WTC11 (cell line): ENCODE data around the gene PRRC2A. TPM values are rescaled to one million over a fixed set of nuclear protein-coding genes. Genes with fewer than 3 reads are reported as not detected.

Source experiments
- ATAC-seq: fragments of 200-7000 bp; cut with Tn5 transposase; 2 replicates; pipeline ENCODE4 v1.10.0; 2021; ENCODE audit warnings: mild to moderate bottlenecking, moderate library complexity
- CTCF ChIA-PET: fragments of 300-600 bp; sonication (Branson Sonifier 250); formaldehyde crosslinking; loops from one replicate; lab custom pipeline; 2021; ENCODE audit warnings: antibody characterized with exemption; lab: Charles Lee
- POLR2A ChIA-PET: fragments of 350-600 bp; sonication (Branson Sonifier 250); formaldehyde crosslinking; loops from one replicate; lab custom pipeline; 2021; ENCODE audit warnings: antibody characterized with exemption; lab: Charles Lee
- DNase-seq: peaks from one replicate; pipeline ENCODE4 v3.0.0; 2021; ENCODE audit warnings: low spot score
- H3K27ac Mint-ChIP-seq: 2 replicates; pipeline ENCODE4 v1.8.0; 2021; ENCODE audit warnings: mixed read lengths
- H3K27me3 Mint-ChIP-seq: 2 replicates; pipeline ENCODE4 v1.8.0; 2021; ENCODE audit warnings: low read depth, mild to moderate bottlenecking, moderate library complexity, mixed read lengths
- H3K36me3 Mint-ChIP-seq: 2 replicates; pipeline ENCODE4 v1.8.0; 2021; ENCODE audit warnings: mixed read lengths
- H3K4me1 Mint-ChIP-seq: 2 replicates; pipeline ENCODE4 v1.8.0; 2022; ENCODE audit warnings: mixed read lengths
- H3K4me3 Mint-ChIP-seq: 2 replicates; pipeline ENCODE4 v1.8.0; 2021; ENCODE audit warnings: mild to moderate bottlenecking, moderate library complexity, mixed read lengths
- H3K9me3 Mint-ChIP-seq: 2 replicates; pipeline ENCODE4 v1.8.0; 2021; ENCODE audit warnings: mixed read lengths
- E2F4 ChIP-seq: sonication (generic); formaldehyde crosslinking; IDR thresholded peaks from 2 replicates; pipeline ENCODE4 v1.8.1; 2022; ENCODE audit warnings: low read depth, mild to moderate bottlenecking, moderate library complexity, missing genetic modification reagents, borderline replicate concordance
- ETV6 ChIP-seq: sonication (generic); formaldehyde crosslinking; IDR thresholded peaks from 2 replicates; pipeline ENCODE4 v1.8.1; 2022; ENCODE audit warnings: mild to moderate bottlenecking, missing genetic modification reagents
- FOXK1 ChIP-seq: sonication (generic); formaldehyde crosslinking; IDR thresholded peaks from 2 replicates; pipeline ENCODE4 v1.8.0; 2022; ENCODE audit warnings: mild to moderate bottlenecking, moderate library complexity, missing genetic modification reagents
- GRHL2 ChIP-seq: fragments of 250-450 bp; sonication (Bioruptor Pico); IDR thresholded peaks from 2 replicates; pipeline ENCODE4 v1.8.0; 2022; ENCODE audit warnings: mild to moderate bottlenecking, moderate library complexity; ENCODE audit not compliant: insufficient replicate concordance, severe bottlenecking
- GTF2I ChIP-seq: fragments of 250-450 bp; sonication (Bioruptor Pico); conservative IDR thresholded peaks from 2 replicates; pipeline ENCODE4 v1.4.0; 2021; ENCODE audit warnings: mild to moderate bottlenecking
- IRF2 ChIP-seq: sonication (generic); formaldehyde crosslinking; IDR thresholded peaks from 2 replicates; pipeline ENCODE4 v1.8.0; 2022; ENCODE audit warnings: low read depth, missing genetic modification reagents, borderline replicate concordance
- NFE2L1 ChIP-seq: sonication (generic); formaldehyde crosslinking; IDR thresholded peaks from 2 replicates; pipeline ENCODE4 v1.8.1; 2023; ENCODE audit warnings: missing genetic modification reagents
- NFYB ChIP-seq: sonication (generic); formaldehyde crosslinking; conservative IDR thresholded peaks from 2 replicates; pipeline ENCODE4 v1.8.0; 2022; ENCODE audit warnings: low read depth, missing genetic modification reagents
- NR3C1 ChIP-seq: sonication (generic); formaldehyde crosslinking; conservative IDR thresholded peaks from 2 replicates; pipeline ENCODE4 v1.8.1; 2023; ENCODE audit warnings: low read depth, mild to moderate bottlenecking, missing genetic modification reagents
- OVOL2 ChIP-seq: fragments of 250-450 bp; sonication (Bioruptor Pico); IDR thresholded peaks from 2 replicates; pipeline ENCODE4 v1.9.0; 2021; ENCODE audit warnings: mild to moderate bottlenecking, borderline replicate concordance
- SOX15 ChIP-seq: fragments of 250-450 bp; sonication (Bioruptor Pico); IDR thresholded peaks from 2 replicates; pipeline ENCODE4 v1.9.0; 2021; ENCODE audit warnings: mild to moderate bottlenecking
- SP1 ChIP-seq: sonication (generic); formaldehyde crosslinking; conservative IDR thresholded peaks from 2 replicates; pipeline ENCODE4 v1.8.1; 2022; ENCODE audit warnings: missing genetic modification reagents
- TEAD4 ChIP-seq: sonication (generic); formaldehyde crosslinking; IDR thresholded peaks from 2 replicates; pipeline ENCODE4 v1.8.0; 2022; ENCODE audit warnings: mild to moderate bottlenecking, missing genetic modification reagents
- ZMAT4 ChIP-seq: fragments of 250-450 bp; sonication (Bioruptor Pico); IDR thresholded peaks from 2 replicates; pipeline ENCODE4 v1.9.0; 2021; ENCODE audit warnings: mild to moderate bottlenecking
- ZNF281 ChIP-seq: sonication (generic); formaldehyde crosslinking; IDR thresholded peaks from 2 replicates; pipeline ENCODE4 v1.8.0; 2023; ENCODE audit warnings: mild to moderate bottlenecking, missing genetic modification reagents
- ZNF317 ChIP-seq: sonication (generic); formaldehyde crosslinking; IDR thresholded peaks from 2 replicates; pipeline ENCODE4 v1.8.1; 2023; ENCODE audit warnings: low read depth, mild to moderate bottlenecking, moderate library complexity, missing genetic modification reagents, borderline replicate concordance
- ZNF532 ChIP-seq: fragments of 250-450 bp; sonication (Bioruptor Pico); IDR thresholded peaks from 2 replicates; pipeline ENCODE4 v1.9.0; 2021; ENCODE audit warnings: mild to moderate bottlenecking, borderline replicate concordance
- ZNF671 ChIP-seq: fragments of 250-450 bp; sonication (Bioruptor Pico); IDR thresholded peaks from 2 replicates; pipeline ENCODE4 v1.8.0; 2021; ENCODE audit warnings: mild to moderate bottlenecking
- ZSCAN18 ChIP-seq: fragments of 250-450 bp; sonication (Bioruptor Pico); IDR thresholded peaks from 2 replicates; pipeline ENCODE4 v2.1.2; 2022; ENCODE audit warnings: mild to moderate bottlenecking, moderate library complexity
- total RNA-seq: library from RNA; stranded (reverse); gene quantifications from 3 replicates; pipeline ENCODE4 v1.2.3, GENCODE V29; 2021

Gene PRRC2A
- total RNA-seq, 1 experiment from 2014 or later: 372 TPM

- TF ChIP-seq ZNF281: no peak
- no peak for TF ChIP-seq OVOL2
- TF ChIP-seq ZSCAN18: no peak
Measured at GRCh38 chr6:31586599-31587281, 33.8 kb upstream of the PRRC2A start (continued).

GRCh38 chr6:31587791-31588777 lies 32.4 kb upstream of the PRRC2A start:
- Mint-ChIP-seq H3K36me3 (no peaks in the 10 kb centered on the region), H3K27ac (no peak overlapping the region), H3K27me3 (no peaks in the 10 kb centered on the region), H3K4me3 (no peak overlapping the region), H3K9me3 (no peaks in the 10 kb centered on the region), H3K4me1 (peaks cover 3% of the 10 kb centered on the region; the same call in 1 of the 2 replicates)
- TF ChIP-seq NR3C1 (CRISPR knock-in tag) (no peak), ZMAT4 (CRISPR knock-in tag) (no peak), ZNF317 (CRISPR knock-in tag) (no peak), FOXK1 (no peak)
- ATAC-seq (no peak), DNase-seq (no peak)
- POLR2A ChIA-PET: interaction anchor here (0.5 kb wide), 1 partner anchor 41 kb away, joined by 5 read pairs; the partner anchor contains the start of gene NFKBIL1
- CTCF ChIA-PET: interaction anchor here (0.7 to 15.1 kb wide), 8 partner anchors 8 to 41 kb away, joined by 3 to 293 read pairs (median 8); partner anchors contain the start of genes NCR3 and NFKBIL1

- Mint-ChIP-seq H3K9me3 (no peaks in the 10 kb centered on the region), H3K27ac (no peak overlapping the region), H3K36me3 (no peaks in the 10 kb centered on the region), H3K4me3 (no peak overlapping the region), H3K4me1 (peaks cover 3% of the 10 kb centered on the region; the same call in 1 of the 2 replicates), H3K27me3 (no peaks in the 10 kb centered on the region)
- ATAC-seq (no peak), DNase-seq (no peak)
- CTCF ChIA-PET: interaction anchor here (0.6 to 2.8 kb wide), 6 partner anchors 8 to 42 kb away, joined by 3 to 17 read pairs (median 6); partner anchors contain the start of gene NFKBIL1
- POLR2A ChIA-PET: interaction anchor here (0.5 kb wide), 1 partner anchor 42 kb away, joined by 5 read pairs; the partner anchor contains the start of gene NFKBIL1
- TF ChIP-seq E2F4 (CRISPR knock-in tag) (no peak), IRF2 (CRISPR knock-in tag) (no peak), GRHL2 (CRISPR knock-in tag) (no peak), NFYB (CRISPR knock-in tag) (no peak), NFE2L1 (CRISPR knock-in tag) (no peak), ETV6 (no peak), SP1 (CRISPR knock-in tag) (no peak), SOX15 (CRISPR knock-in tag) (no peak), ZNF532 (CRISPR knock-in tag) (no peak), GTF2I (CRISPR knock-in tag) (no peak), ZNF671 (CRISPR knock-in tag) (no peak), TEAD4 (no peak)
Measured at GRCh38 chr6:31588871-31589650, 31.5 kb upstream of the PRRC2A start.
